DOHH2 (cell line): ENCODE data around the gene GARIN1A.

Experiments used
- EZH2phosphoT487 ChIP-seq: fragments of 200-600 bp; sonication (generic); IDR thresholded peaks from 2 replicates; pipeline ENCODE4 v1.6.1; 2017; ENCODE audit warnings: borderline replicate concordance, mild to moderate bottlenecking, antibody characterized with exemption, low read length, moderate library complexity, mixed read lengths
- TF ChIP-seq, protein P1 (sequence below): fragments of 200-600 bp; sonication (generic); IDR thresholded peaks from one replicate; pipeline ENCODE4 v1.5.1; 2014; ENCODE audit warnings: antibody characterized with exemption, mild to moderate bottlenecking, low read depth, low read length; ENCODE audit not compliant: poor library complexity, severe bottlenecking

DNA sequence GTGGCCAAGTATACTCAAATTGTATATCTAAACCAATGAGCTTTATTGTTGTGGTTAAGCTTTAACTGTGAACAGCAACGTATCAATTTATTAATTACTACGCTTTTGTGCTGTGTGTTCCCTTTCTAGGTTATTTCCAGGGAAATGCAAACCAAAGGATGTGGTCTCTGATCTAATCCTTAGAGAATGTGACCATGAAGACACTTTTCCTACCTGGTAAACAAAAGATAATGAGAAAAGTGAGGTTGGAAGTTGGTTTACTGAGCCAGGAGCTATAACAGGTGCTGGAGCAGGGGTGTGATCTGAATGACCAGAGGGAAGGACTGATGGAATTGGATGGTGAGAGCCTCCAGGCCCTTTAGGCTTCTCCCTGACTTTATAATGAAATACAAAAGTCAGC, 41.7 kb downstream of the GARIN1A start:
- TF ChIP-seq, protein P1, sequence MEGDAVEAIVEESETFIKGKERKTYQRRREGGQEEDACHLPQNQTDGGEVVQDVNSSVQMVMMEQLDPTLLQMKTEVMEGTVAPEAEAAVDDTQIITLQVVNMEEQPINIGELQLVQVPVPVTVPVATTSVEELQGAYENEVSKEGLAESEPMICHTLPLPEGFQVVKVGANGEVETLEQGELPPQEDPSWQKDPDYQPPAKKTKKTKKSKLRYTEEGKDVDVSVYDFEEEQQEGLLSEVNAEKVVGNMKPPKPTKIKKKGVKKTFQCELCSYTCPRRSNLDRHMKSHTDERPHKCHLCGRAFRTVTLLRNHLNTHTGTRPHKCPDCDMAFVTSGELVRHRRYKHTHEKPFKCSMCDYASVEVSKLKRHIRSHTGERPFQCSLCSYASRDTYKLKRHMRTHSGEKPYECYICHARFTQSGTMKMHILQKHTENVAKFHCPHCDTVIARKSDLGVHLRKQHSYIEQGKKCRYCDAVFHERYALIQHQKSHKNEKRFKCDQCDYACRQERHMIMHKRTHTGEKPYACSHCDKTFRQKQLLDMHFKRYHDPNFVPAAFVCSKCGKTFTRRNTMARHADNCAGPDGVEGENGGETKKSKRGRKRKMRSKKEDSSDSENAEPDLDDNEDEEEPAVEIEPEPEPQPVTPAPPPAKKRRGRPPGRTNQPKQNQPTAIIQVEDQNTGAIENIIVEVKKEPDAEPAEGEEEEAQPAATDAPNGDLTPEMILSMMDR, result no peak
- no peak for TF ChIP-seq EZH2phosphoT487
